IMR-90 (cell line): Measurements from ENCODE around the gene IGSF3. TPM values are rescaled to one million over a fixed set of nuclear protein-coding genes. Genes with fewer than 3 reads are reported as not detected.

Experiments
- ATAC-seq: fragments of 200-7000 bp; cut with Tn5 transposase; 2 replicates; pipeline ENCODE4 v1.9.1; 2020; ENCODE audit warnings: low read depth, mild to moderate bottlenecking, moderate library complexity
- BruUV-seq: library from RNA; stranded (reverse); fragments of 400-500 nt; replicated peaks from 2 replicates; lab custom pipeline; 2021; lab: Mats Ljungman, UMichigan
- CTCF ChIA-PET: fragments of 300-600 bp; formaldehyde crosslinking; extraction: SDS; loops from one replicate; lab custom pipeline; 2021; ENCODE audit warnings: antibody characterized with exemption; lab: Yijun Ruan, JAX
- POLR2A ChIA-PET: fragments of 300-600 bp; sonication (Branson Sonifier 250); formaldehyde crosslinking; loops from one replicate; lab custom pipeline; 2022; ENCODE audit warnings: antibody characterized with exemption; ENCODE audit not compliant: unreplicated experiment; lab: Charles Lee
- DNase-seq: peaks from one replicate; pipeline ENCODE4 v3.0.0; 2013
- H2AFZ ChIP-seq: replicated peaks from 2 replicates; pipeline ENCODE3; 2013; ENCODE audit warnings: low read length, mild to moderate bottlenecking; ENCODE audit not compliant: poor library complexity
- H2AK5ac ChIP-seq: 2 replicates; pipeline ENCODE4 v1.6.1; 2013; ENCODE audit warnings: low read depth, low read length, inconsistent platforms
- H2AK9ac ChIP-seq: replicated peaks from 2 replicates; pipeline ENCODE3; 2013; ENCODE audit warnings: mild to moderate bottlenecking, low read depth, low read length, moderate library complexity; ENCODE audit not compliant: poor library complexity
- H2BK120ac ChIP-seq: 2 replicates; pipeline ENCODE4 v1.6.1; 2013; ENCODE audit warnings: low read depth, low read length, inconsistent platforms
- H2BK15ac ChIP-seq: 3 replicates; pipeline ENCODE4 v1.6.1; 2013; ENCODE audit warnings: low read depth, low read length, inconsistent platforms
- H2BK20ac ChIP-seq: 2 replicates; pipeline ENCODE4 v1.6.1; 2013; ENCODE audit warnings: low read depth, mild to moderate bottlenecking, inconsistent platforms, low read length, moderate library complexity
- H2BK5ac ChIP-seq: 2 replicates; pipeline ENCODE4 v1.6.1; 2013; ENCODE audit warnings: mild to moderate bottlenecking, low read depth, low read length, inconsistent platforms; ENCODE audit not compliant: poor library complexity, severe bottlenecking
- H3K14ac ChIP-seq: replicated peaks from 2 replicates; pipeline ENCODE4 v1.6.1; 2013; ENCODE audit warnings: low read depth, low read length, inconsistent platforms
- H3K18ac ChIP-seq: 2 replicates; pipeline ENCODE4 v1.6.1; 2013; ENCODE audit warnings: low read depth, low read length, control low read depth
- H3K23ac ChIP-seq: 2 replicates; pipeline ENCODE4 v1.6.1; 2013; ENCODE audit warnings: low read depth, low read length, inconsistent platforms
- H3K27ac ChIP-seq: 2 replicates; pipeline ENCODE4 v1.5.1; 2013; ENCODE audit warnings: mild to moderate bottlenecking, control low read depth, low read length; ENCODE audit not compliant: insufficient read depth
- H3K27me3 ChIP-seq: 2 replicates; pipeline ENCODE4 v1.6.1; 2013; ENCODE audit warnings: low read length; ENCODE audit not compliant: control insufficient read depth, insufficient read depth
- H3K36me3 ChIP-seq: 2 replicates; pipeline ENCODE4 v1.6.1; 2013; ENCODE audit warnings: low read length, mixed read lengths; ENCODE audit not compliant: control insufficient read depth, insufficient read depth
- H3K4ac ChIP-seq: 2 replicates; pipeline ENCODE4 v1.6.1; 2013; ENCODE audit warnings: low read depth, low read length, inconsistent platforms
- H3K4me1 ChIP-seq: 2 replicates; pipeline ENCODE4 v1.6.1; 2013; ENCODE audit warnings: low read length, mixed read lengths; ENCODE audit not compliant: control insufficient read depth, insufficient read depth
- H3K4me2 ChIP-seq: 2 replicates; pipeline ENCODE4 v1.6.1; 2013; ENCODE audit warnings: low read depth, mild to moderate bottlenecking, control low read depth, low read length, moderate library complexity
- H3K4me3 ChIP-seq: 2 replicates; pipeline ENCODE4 v1.5.1; 2013; ENCODE audit warnings: low read depth, mild to moderate bottlenecking, control low read depth, low read length, moderate library complexity; ENCODE audit not compliant: insufficient read depth
- H3K56ac ChIP-seq: 2 replicates; pipeline ENCODE4 v1.6.1; 2013; ENCODE audit warnings: low read length, inconsistent platforms; ENCODE audit not compliant: insufficient read depth; ENCODE audit errors: extremely low read depth
- H3K79me1 ChIP-seq, 2 experiments: 2 replicates each; pipeline ENCODE4 v1.6.1; 2013; ENCODE audit warnings: low read length in 2 of 2, inconsistent platforms in 1 of 2, low read depth in 1 of 2
- H3K9ac ChIP-seq: 2 replicates; pipeline ENCODE4 v1.6.1; 2013; ENCODE audit warnings: low read depth, low read length, control low read depth
- H3K9me1 ChIP-seq: 2 replicates; pipeline ENCODE4 v1.6.1; 2013; ENCODE audit warnings: low read length, inconsistent platforms; ENCODE audit not compliant: insufficient read depth
- H3K9me3 ChIP-seq: 2 replicates; pipeline ENCODE4 v1.6.1; 2013; ENCODE audit warnings: low read length; ENCODE audit not compliant: control insufficient read depth, insufficient read depth
- H4K20me1 ChIP-seq: 2 replicates; pipeline ENCODE4 v1.6.1; 2013; ENCODE audit warnings: low read length, inconsistent platforms; ENCODE audit not compliant: insufficient read depth
- H4K5ac ChIP-seq: 2 replicates; pipeline ENCODE4 v1.6.1; 2013; ENCODE audit warnings: mild to moderate bottlenecking, low read depth, low read length, control low read depth
- H4K8ac ChIP-seq, 2 experiments: 2 replicates each; pipeline ENCODE4 v1.6.1; 2013; ENCODE audit warnings: low read depth in 2 of 2, low read length in 2 of 2, control low read depth in 1 of 2, inconsistent platforms in 1 of 2
- H4K91ac ChIP-seq: 2 replicates; pipeline ENCODE4 v1.6.1; 2013; ENCODE audit warnings: low read depth, low read length, inconsistent platforms; ENCODE audit not compliant: insufficient read depth
- BHLHE40 ChIP-seq: fragments of 150-350 bp; IDR thresholded peaks from 2 replicates; pipeline ENCODE4 v1.6.1; 2016; ENCODE audit warnings: mild to moderate bottlenecking, low read depth, low read length
- CEBPB ChIP-seq: IDR thresholded peaks from 2 replicates; pipeline ENCODE4 v1.6.1; 2012; ENCODE audit warnings: low read depth, low read length, improper control_type of control experiment
- CHD1 ChIP-seq: IDR thresholded peaks from 2 replicates; pipeline ENCODE4 v1.6.1; 2012; ENCODE audit warnings: low read depth, low read length, improper control_type of control experiment
- FOS ChIP-seq: fragments of 150-350 bp; IDR thresholded peaks from 2 replicates; pipeline ENCODE4 v1.6.1; 2016; ENCODE audit warnings: low read depth, low read length
- MAFK ChIP-seq: IDR thresholded peaks from 2 replicates; pipeline ENCODE4 v1.6.1; 2012; ENCODE audit warnings: low read depth, low read length, improper control_type of control experiment
- MAZ ChIP-seq: IDR thresholded peaks from 2 replicates; pipeline ENCODE4 v1.6.1; 2012; ENCODE audit warnings: low read depth, mild to moderate bottlenecking, low read length, improper control_type of control experiment, moderate library complexity, borderline replicate concordance
- MXI1 ChIP-seq: IDR thresholded peaks from 2 replicates; pipeline ENCODE4 v1.6.1; 2012; ENCODE audit warnings: low read depth, mild to moderate bottlenecking, low read length, moderate library complexity, borderline replicate concordance
- NFE2L2 ChIP-seq: fragments of 150-350 bp; IDR thresholded peaks from 2 replicates; pipeline ENCODE4 v1.6.1; 2016; ENCODE audit warnings: low read depth, mild to moderate bottlenecking, low read length
- POLR2A ChIP-seq: IDR thresholded peaks from 2 replicates; pipeline ENCODE4 v1.6.1; 2012; ENCODE audit warnings: mild to moderate bottlenecking, low read depth, low read length
- RAD21 ChIP-seq: IDR thresholded peaks from 2 replicates; pipeline ENCODE4 v1.6.1; 2012; ENCODE audit warnings: low read length, improper control_type of control experiment
- RCOR1 ChIP-seq: IDR thresholded peaks from 2 replicates; pipeline ENCODE4 v1.6.1; 2012; ENCODE audit warnings: mild to moderate bottlenecking, low read length, improper control_type of control experiment; ENCODE audit not compliant: insufficient replicate concordance
- RFX5 ChIP-seq: IDR thresholded peaks from 2 replicates; pipeline ENCODE4 v1.8.0; 2012; ENCODE audit warnings: low read depth, mild to moderate bottlenecking, low read length, moderate library complexity
- SMC3 ChIP-seq: fragments of 150-350 bp; IDR thresholded peaks from 2 replicates; pipeline ENCODE4 v1.6.1; 2016; ENCODE audit warnings: low read depth, mild to moderate bottlenecking, antibody characterized with exemption, low read length, moderate library complexity
- USF2 ChIP-seq: fragments of 150-350 bp; IDR thresholded peaks from 2 replicates; pipeline ENCODE4 v1.6.1; 2017; ENCODE audit warnings: mild to moderate bottlenecking, antibody characterized with exemption, low read length, low read depth
- WGBS, 2 experiments: methylation state at CpG; one replicate each; pipeline versions ENCODE4 v1.1.5 to v1.1.7; 2013; ENCODE audit warnings: missing lambda C conversion rate in 2 of 2; ENCODE audit not compliant: insufficient read length in 1 of 2; ENCODE audit errors: extremely low coverage in 2 of 2; 5-methylcytosine and 5-hydroxymethylcytosine counted together
- dilution Hi-C: fragments of 300-500 bp; cut with HindIII; formaldehyde crosslinking; loops from one replicate; pipeline ENCODE4 v1.14.3; 2018; ENCODE audit warnings: low sequenced_read_pairs; ENCODE audit not compliant: unreplicated experiment
- in situ Hi-C: fragments of 300-500 bp; cut with MboI; formaldehyde crosslinking; loops from 3 replicates; pipeline ENCODE4 v1.14.3; 2019; ENCODE audit warnings: low sequenced_read_pairs, inconsistent platforms, mixed read lengths
- intact Hi-C: fragments of 100-400 bp; cut with micrococcal nuclease; formaldehyde crosslinking; loops from 2 replicates; pipeline ENCODE4 v1.10.0; 2022
- polyA plus RNA-seq, 3 experiments: library from polyadenylated mRNA; depleted of rRNA; stranded (reverse); fragments of >200 nt; gene quantifications; 2 replicates each; pipeline ENCODE4 v1.2.3, GENCODE V29; 2012; ENCODE audit warnings: low replicate concordance in 1 of 3
- total RNA-seq: library from RNA; depleted of rRNA; stranded (reverse); fragments of >200 nt; gene quantifications from 2 replicates; pipeline ENCODE4 v1.2.3, GENCODE V29; 2012
- TF ChIP-seq, protein P1 (sequence below): conservative IDR thresholded peaks from 2 replicates; pipeline ENCODE4 v1.5.1; 2012; ENCODE audit warnings: mild to moderate bottlenecking, low read depth, low read length, improper control_type of control experiment
- TF ChIP-seq, protein P2 (sequence below): fragments of 150-350 bp; IDR thresholded peaks from 2 replicates; pipeline ENCODE4 v1.6.1; 2016; ENCODE audit warnings: low read depth, mild to moderate bottlenecking, low read length, moderate library complexity, borderline replicate concordance

The IGSF3 gene
- total and polyA plus RNA-seq, 2 of the 4 experiments (the other 2 are of a cell fraction), result under 0.01 to 0.02 TPM

DNA sequence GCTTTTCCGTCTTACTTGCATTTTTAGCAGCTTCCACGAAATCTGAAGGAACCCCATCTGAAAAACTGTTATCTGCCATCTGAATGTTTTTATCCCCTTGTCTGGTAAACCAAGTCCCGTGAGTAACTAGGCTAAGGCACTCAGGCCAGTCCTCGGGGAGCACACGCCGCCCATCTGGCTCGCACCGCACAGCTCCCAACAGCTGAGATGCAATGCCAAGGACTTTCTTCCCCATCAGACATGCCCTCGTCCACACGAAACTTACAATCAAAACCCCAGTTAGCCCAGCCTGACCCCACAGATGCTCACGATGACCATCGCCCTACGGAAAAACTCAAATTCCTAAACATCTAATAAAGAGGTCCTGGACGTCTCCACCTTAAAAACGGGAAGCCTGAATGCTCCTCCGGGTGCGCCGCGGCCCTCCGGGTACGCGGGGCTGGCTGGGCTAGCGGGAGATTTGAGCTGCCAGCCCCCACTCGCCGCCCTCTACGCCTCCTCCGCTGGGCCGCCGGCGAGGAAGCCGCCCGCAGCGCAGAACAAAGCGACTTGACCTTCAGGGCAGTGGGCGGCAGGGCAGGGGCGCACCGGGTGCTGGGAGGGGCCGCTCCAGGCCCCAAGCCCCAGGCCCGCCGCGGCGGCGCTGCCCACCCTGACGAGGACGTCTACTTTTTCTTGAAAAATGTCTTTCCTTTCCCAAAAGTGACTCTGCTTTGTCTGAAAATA lies 133.4 kb downstream of the IGSF3 start:
- H3K27ac ChIP-seq, result no peak overlapping the region
- no peak overlapping the region for H3K4me3 ChIP-seq
- no peak overlapping the region for H3K14ac ChIP-seq
- no peak overlapping the region for H4K5ac ChIP-seq
- POLR2A ChIA-PET, result no interaction called here
- H3K36me3 ChIP-seq, result no peaks in the 10 kb centered on the region
- no peak overlapping the region for H3K23ac ChIP-seq
- H4K91ac ChIP-seq, result no peak overlapping the region
- in situ Hi-C loops (no loop called here), dilution Hi-C loops (no loop called here), intact Hi-C loops (no loop called here)
- TF ChIP-seq, protein P1, sequence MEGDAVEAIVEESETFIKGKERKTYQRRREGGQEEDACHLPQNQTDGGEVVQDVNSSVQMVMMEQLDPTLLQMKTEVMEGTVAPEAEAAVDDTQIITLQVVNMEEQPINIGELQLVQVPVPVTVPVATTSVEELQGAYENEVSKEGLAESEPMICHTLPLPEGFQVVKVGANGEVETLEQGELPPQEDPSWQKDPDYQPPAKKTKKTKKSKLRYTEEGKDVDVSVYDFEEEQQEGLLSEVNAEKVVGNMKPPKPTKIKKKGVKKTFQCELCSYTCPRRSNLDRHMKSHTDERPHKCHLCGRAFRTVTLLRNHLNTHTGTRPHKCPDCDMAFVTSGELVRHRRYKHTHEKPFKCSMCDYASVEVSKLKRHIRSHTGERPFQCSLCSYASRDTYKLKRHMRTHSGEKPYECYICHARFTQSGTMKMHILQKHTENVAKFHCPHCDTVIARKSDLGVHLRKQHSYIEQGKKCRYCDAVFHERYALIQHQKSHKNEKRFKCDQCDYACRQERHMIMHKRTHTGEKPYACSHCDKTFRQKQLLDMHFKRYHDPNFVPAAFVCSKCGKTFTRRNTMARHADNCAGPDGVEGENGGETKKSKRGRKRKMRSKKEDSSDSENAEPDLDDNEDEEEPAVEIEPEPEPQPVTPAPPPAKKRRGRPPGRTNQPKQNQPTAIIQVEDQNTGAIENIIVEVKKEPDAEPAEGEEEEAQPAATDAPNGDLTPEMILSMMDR, result no peak
- TF ChIP-seq RAD21 (no peak), USF2 (no peak), MAZ (no peak), MAFK (no peak), FOS (no peak), CEBPB (no peak), RFX5 (no peak), RCOR1 (no peak), POLR2A (no peak), CHD1 (no peak), NFE2L2 (no peak), BHLHE40 (no peak), SMC3 (no peak), MXI1 (no peak)
- TF ChIP-seq, protein P2, sequence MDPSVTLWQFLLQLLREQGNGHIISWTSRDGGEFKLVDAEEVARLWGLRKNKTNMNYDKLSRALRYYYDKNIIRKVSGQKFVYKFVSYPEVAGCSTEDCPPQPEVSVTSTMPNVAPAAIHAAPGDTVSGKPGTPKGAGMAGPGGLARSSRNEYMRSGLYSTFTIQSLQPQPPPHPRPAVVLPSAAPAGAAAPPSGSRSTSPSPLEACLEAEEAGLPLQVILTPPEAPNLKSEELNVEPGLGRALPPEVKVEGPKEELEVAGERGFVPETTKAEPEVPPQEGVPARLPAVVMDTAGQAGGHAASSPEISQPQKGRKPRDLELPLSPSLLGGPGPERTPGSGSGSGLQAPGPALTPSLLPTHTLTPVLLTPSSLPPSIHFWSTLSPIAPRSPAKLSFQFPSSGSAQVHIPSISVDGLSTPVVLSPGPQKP, result no peak
- no peak overlapping the region for H2BK5ac ChIP-seq
- no peak overlapping the region for H2BK15ac ChIP-seq
- WGBS, 2 experiments, result 55% methylated on average over 13 of the region's 45 CpGs; no CpG with 5 or more reads in 1 of the 2 experiments
- CTCF ChIA-PET, result no interaction called here
- no peak overlapping the region for H3K4ac ChIP-seq
- no TSS peak for BruUV-seq
- DNase-seq (no peak), ATAC-seq (no peak)
- H3K9me3 ChIP-seq, result no peaks in the 10 kb centered on the region
- no peak overlapping the region for H3K4me2 ChIP-seq
- no peak overlapping the region for H2AK9ac ChIP-seq
- H3K9me1 ChIP-seq, result no peaks in the 10 kb centered on the region
- no peak overlapping the region for H3K9ac ChIP-seq
- H3K79me1 ChIP-seq, result no peaks in the 10 kb centered on the region
- H4K8ac ChIP-seq, result no peak overlapping the region
- H3K4me1 ChIP-seq, result peaks cover 2% of the 10 kb centered on the region; the same call in 1 of the 2 replicates
- no peaks in the 10 kb centered on the region for H3K27me3 ChIP-seq
- H4K20me1 ChIP-seq, result no peaks in the 10 kb centered on the region
- H2BK120ac ChIP-seq, result no peak overlapping the region
- no peak overlapping the region for H2BK20ac ChIP-seq
- no peak overlapping the region for H3K18ac ChIP-seq
- H2AK5ac ChIP-seq, result no peak overlapping the region
- H3K56ac ChIP-seq, result no peak overlapping the region
- H2AFZ ChIP-seq, result no peak overlapping the region
